LNCaP clone FGC (cell line): ENCODE data around the gene LRRIQ4.

ENCODE experiments used
- DNase-seq: peaks from one replicate; pipeline ENCODE4 v3.0.0-alpha.2; 2011; ENCODE audit warnings: low read depth
- H3K4me3 ChIP-seq: 2 replicates; pipeline ENCODE4 v1.5.1; 2011; ENCODE audit warnings: mild to moderate bottlenecking, low read depth, low read length, control low read depth
- CTCF ChIP-seq: IDR thresholded peaks from 2 replicates; pipeline ENCODE4 v1.5.1; 2012; ENCODE audit warnings: mild to moderate bottlenecking; ENCODE audit not compliant: control insufficient read depth, insufficient read depth; ENCODE audit errors: extremely low read depth

Gene LRRIQ4

GRCh38 chr3:169787120-169787519 is 25.6 kb upstream of the LRRIQ4 start:
- no peak for DNase-seq
- no peak overlapping the region for H3K4me3 ChIP-seq
- no peak for TF ChIP-seq CTCF

GRCh38 chr3:169787791-169788190 is 24.9 kb upstream of the LRRIQ4 start:
- no peak for DNase-seq
- no peak for TF ChIP-seq CTCF
- no peak overlapping the region for H3K4me3 ChIP-seq

GRCh38 chr3:169790219-169790618 is 22.5 kb upstream of the LRRIQ4 start:
- no peak overlapping the region for H3K4me3 ChIP-seq
- no peak for DNase-seq
- no peak for TF ChIP-seq CTCF

GRCh38 chr3:169790687-169791429 is 21.8 kb upstream of the LRRIQ4 start:
- TF ChIP-seq CTCF: no peak
- no peak overlapping the region for H3K4me3 ChIP-seq
- no peak for DNase-seq

GRCh38 chr3:169792359-169792758 is 20.3 kb upstream of the LRRIQ4 start:
- no peak for TF ChIP-seq CTCF
- no peak overlapping the region for H3K4me3 ChIP-seq
- no peak for DNase-seq

GRCh38 chr3:169804681-169805080 is 8.0 kb upstream of the LRRIQ4 start:
- TF ChIP-seq CTCF: no peak
- no peak overlapping the region for H3K4me3 ChIP-seq
- DNase-seq: no peak

- TF ChIP-seq CTCF: no peak
- no peak overlapping the region for H3K4me3 ChIP-seq
- DNase-seq: no peak
Observed at GRCh38 chr3:169809230-169809795, 3.4 kb upstream of the LRRIQ4 start.
